ENCODE data around the gene SMYD5.

Gene SMYD5

GRCh38 chr2:73210696-73211095 lies 3.3 kb upstream of the SMYD5 start:
- H3K4me3 ChIP-seq (ENCODE audit: low read depth, low read length) = no peak overlapping the region
- DNase-seq (ENCODE audit: low read depth) = no peak
- TF ChIP-seq, protein P1, sequence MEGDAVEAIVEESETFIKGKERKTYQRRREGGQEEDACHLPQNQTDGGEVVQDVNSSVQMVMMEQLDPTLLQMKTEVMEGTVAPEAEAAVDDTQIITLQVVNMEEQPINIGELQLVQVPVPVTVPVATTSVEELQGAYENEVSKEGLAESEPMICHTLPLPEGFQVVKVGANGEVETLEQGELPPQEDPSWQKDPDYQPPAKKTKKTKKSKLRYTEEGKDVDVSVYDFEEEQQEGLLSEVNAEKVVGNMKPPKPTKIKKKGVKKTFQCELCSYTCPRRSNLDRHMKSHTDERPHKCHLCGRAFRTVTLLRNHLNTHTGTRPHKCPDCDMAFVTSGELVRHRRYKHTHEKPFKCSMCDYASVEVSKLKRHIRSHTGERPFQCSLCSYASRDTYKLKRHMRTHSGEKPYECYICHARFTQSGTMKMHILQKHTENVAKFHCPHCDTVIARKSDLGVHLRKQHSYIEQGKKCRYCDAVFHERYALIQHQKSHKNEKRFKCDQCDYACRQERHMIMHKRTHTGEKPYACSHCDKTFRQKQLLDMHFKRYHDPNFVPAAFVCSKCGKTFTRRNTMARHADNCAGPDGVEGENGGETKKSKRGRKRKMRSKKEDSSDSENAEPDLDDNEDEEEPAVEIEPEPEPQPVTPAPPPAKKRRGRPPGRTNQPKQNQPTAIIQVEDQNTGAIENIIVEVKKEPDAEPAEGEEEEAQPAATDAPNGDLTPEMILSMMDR (IDR thresholded peaks at IDR 0.05; ENCODE audit: control insufficient read depth, extremely low read depth, insufficient read depth) = no peak

- H3K4me3 ChIP-seq (ENCODE audit: low read depth, low read length) = no peak overlapping the region
- TF ChIP-seq, protein P1 (IDR thresholded peaks at IDR 0.05; ENCODE audit: control insufficient read depth, extremely low read depth, insufficient read depth) = no peak
- DNase-seq (ENCODE audit: low read depth) = no peak
Measured at GRCh38 chr2:73212098-73212447, 2.0 kb upstream of the SMYD5 start.

- peak; percentile 7 for DNase-seq (ENCODE audit: low read depth)
- no peak overlapping the region for H3K4me3 ChIP-seq (ENCODE audit: low read depth, low read length)
- TF ChIP-seq, protein P1 (IDR thresholded peaks at IDR 0.05; ENCODE audit: control insufficient read depth, extremely low read depth, insufficient read depth) = peak; percentile 61
Measured at GRCh38 chr2:73212448-73213176, 1.4 kb upstream of the SMYD5 start.

DNA sequence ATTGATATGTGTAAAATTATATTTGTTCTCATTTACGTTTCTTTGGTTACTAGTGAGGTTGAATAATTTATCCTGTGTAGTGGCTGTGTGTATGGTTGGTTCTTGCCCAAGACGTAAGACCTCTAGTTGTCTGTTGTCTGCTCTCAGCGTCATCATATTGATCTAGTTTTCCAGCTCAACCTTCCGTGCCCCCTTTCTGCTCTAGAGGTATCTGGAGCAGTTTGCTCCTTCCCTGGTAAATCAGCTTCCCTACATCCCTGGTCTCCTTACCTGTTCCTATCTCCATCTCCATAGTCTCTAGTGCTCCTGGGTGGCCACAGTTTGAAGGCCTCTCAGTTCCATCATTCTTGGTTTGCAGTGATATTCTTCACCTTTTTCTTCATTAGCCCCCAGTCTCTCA lies 1.2 kb downstream of the SMYD5 start:
- H3K4me3 ChIP-seq (ENCODE audit: low read depth, low read length) = peak overlapping the region; percentile 64
- TF ChIP-seq, protein P1 (IDR thresholded peaks at IDR 0.05; ENCODE audit: control insufficient read depth, extremely low read depth, insufficient read depth) = no peak
- DNase-seq (ENCODE audit: low read depth) = no peak

DNA sequence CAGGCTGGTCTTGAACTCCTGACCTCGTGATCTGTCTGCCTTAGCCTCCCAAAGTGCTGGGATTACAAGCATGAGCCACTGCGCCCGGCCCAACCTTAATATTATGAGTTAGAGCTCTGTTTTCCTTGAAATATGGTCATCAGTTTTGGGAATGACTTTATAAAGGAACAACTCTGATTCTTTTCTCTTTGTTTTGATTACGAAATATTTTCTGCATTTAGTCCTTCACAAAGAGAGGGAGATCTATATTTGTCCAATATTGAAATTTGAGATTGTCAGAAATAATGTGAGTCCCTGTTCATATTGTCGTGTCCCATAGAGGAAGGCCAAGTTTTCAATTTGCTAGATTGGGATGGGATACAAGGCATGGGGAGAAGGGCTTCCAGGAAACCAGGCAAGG lies 3.1 kb downstream of the SMYD5 start:
- no peak overlapping the region for H3K4me3 ChIP-seq (ENCODE audit: low read depth, low read length)
- TF ChIP-seq, protein P1 (IDR thresholded peaks at IDR 0.05; ENCODE audit: control insufficient read depth, extremely low read depth, insufficient read depth) = no peak
- no peak for DNase-seq (ENCODE audit: low read depth)

DNA sequence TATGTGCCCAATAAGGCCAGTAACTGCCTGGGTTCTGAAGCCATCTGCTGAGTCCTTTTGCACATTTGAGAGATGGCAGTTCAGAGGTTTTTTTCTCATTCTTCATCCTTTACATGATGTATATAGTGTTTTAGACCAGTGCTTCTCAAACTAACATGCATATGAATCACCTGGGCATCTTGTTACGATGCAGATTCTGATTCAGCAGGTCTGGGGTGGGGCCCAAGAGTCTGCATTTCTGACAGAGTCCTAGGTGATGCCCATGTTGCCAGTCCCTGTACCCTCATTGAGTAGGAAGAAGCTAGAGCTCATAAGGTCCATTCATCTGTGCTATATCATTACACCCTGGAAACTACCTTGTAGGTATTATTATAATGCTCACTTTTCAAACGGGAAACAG lies 3.8 kb downstream of the SMYD5 start:
- H3K4me3 ChIP-seq (ENCODE audit: low read depth, low read length) = no peak overlapping the region
- no peak for DNase-seq (ENCODE audit: low read depth)
- TF ChIP-seq, protein P1 (IDR thresholded peaks at IDR 0.05; ENCODE audit: control insufficient read depth, extremely low read depth, insufficient read depth) = no peak

- no peak overlapping the region for H3K4me3 ChIP-seq (ENCODE audit: low read depth, low read length)
- DNase-seq (ENCODE audit: low read depth) = no peak
- TF ChIP-seq, protein P1 (IDR thresholded peaks at IDR 0.05; ENCODE audit: control insufficient read depth, extremely low read depth, insufficient read depth) = no peak
Measured at GRCh38 chr2:73218298-73218697, 4.3 kb downstream of the SMYD5 start.
